Caki2 (cell line): ENCODE data around the gene A3GALT2. TPM values are rescaled to one million over a fixed set of nuclear protein-coding genes. Genes with fewer than 3 reads are reported as not detected.

ENCODE experiments used
- DNase-seq: peaks from one replicate; pipeline ENCODE4 v3.0.0-alpha.2; 2015; ENCODE audit warnings: low read depth
- in situ Hi-C: cut with HindIII; loops from 2 replicates; pipeline ENCODE4 v1.10.0; 2016; ENCODE audit warnings: low sequenced_read_pairs, low pct_unique_long_range_greater_than_20kb, mixed read lengths
- total RNA-seq: library from RNA; depleted of rRNA; stranded (reverse); fragments of >200 nt; shearing (Covaris generic); gene quantifications from 2 replicates; pipeline ENCODE4 v1.2.3, GENCODE V29; 2014; ENCODE audit warnings: low replicate concordance

A3GALT2 gene
- total RNA-seq, 1 experiment from 2014 or later = not detected

GRCh38 chr1:33354707-33355316 is 33.9 kb upstream of the A3GALT2 start:
- no peak for DNase-seq
- in situ Hi-C loops = no loop called here

- DNase-seq = no peak
- in situ Hi-C loops = no loop called here
These were observed 32.6 kb upstream of the A3GALT2 start for GRCh38 chr1:33353531-33353930.

GRCh38 chr1:33351281-33351660 is 30.4 kb upstream of the A3GALT2 start:
- DNase-seq = no peak
- in situ Hi-C loops = no loop called here

GRCh38 chr1:33350611-33351280 is 29.8 kb upstream of the A3GALT2 start:
- in situ Hi-C loops = no loop called here
- no peak for DNase-seq

GRCh38 chr1:33349778-33350610 is 29.1 kb upstream of the A3GALT2 start:
- in situ Hi-C loops = no loop called here
- peak; percentile 71 for DNase-seq

- in situ Hi-C loops = no loop called here
- peak; percentile 19 for DNase-seq
These were observed 28.3 kb upstream of the A3GALT2 start for GRCh38 chr1:33349081-33349759.

- DNase-seq = peak; percentile 14
- in situ Hi-C loops = no loop called here
These were observed 27.8 kb upstream of the A3GALT2 start for GRCh38 chr1:33348676-33349080.

- DNase-seq = no peak
- in situ Hi-C loops = no loop called here
These were observed 27.3 kb upstream of the A3GALT2 start for GRCh38 chr1:33348194-33348593.

- DNase-seq = no peak
- in situ Hi-C loops = no loop called here
These were observed 26.7 kb upstream of the A3GALT2 start for GRCh38 chr1:33347650-33347992.

- peak; percentile 71 for DNase-seq
- in situ Hi-C loops = no loop called here
These were observed 26.2 kb upstream of the A3GALT2 start for GRCh38 chr1:33346927-33347649.

- no peak for DNase-seq
- in situ Hi-C loops = no loop called here
These were observed 25.6 kb upstream of the A3GALT2 start for GRCh38 chr1:33346533-33346926.

- in situ Hi-C loops = no loop called here
These were observed 24.1 kb upstream of the A3GALT2 start for GRCh38 chr1:33344896-33345560.

GRCh38 chr1:33343539-33343938 is 22.6 kb upstream of the A3GALT2 start:
- DNase-seq = no peak
- in situ Hi-C loops = no loop called here

More at GRCh38 chr1:33344896-33345560, 24.1 kb upstream of the A3GALT2 start:
- DNase-seq = no peak

GRCh38 chr1:33342041-33342723 is 21.3 kb upstream of the A3GALT2 start:
- DNase-seq = peak; percentile 95
- in situ Hi-C loops = no loop called here

GRCh38 chr1:33341190-33341589 is 20.3 kb upstream of the A3GALT2 start:
- no peak for DNase-seq
- in situ Hi-C loops = no loop called here

GRCh38 chr1:33339413-33339812 is 18.5 kb upstream of the A3GALT2 start:
- DNase-seq = no peak
- in situ Hi-C loops = no loop called here

GRCh38 chr1:33338440-33339211 is 17.7 kb upstream of the A3GALT2 start:
- DNase-seq = no peak
- in situ Hi-C loops = no loop called here
